GM12874 (cell line): ENCODE data around the gene NPAS3.

ENCODE experiments used
- CTCF ChIP-seq: IDR thresholded peaks from 2 replicates; pipeline ENCODE4 v1.5.1; 2011; ENCODE audit warnings: low read depth, mild to moderate bottlenecking, control low read depth, low read length, moderate library complexity; ENCODE audit not compliant: insufficient read depth

Gene NPAS3

GRCh38 chr14:33486332-33486890 lies 547.7 kb downstream of the NPAS3 start:
- TF ChIP-seq CTCF = no peak

GRCh38 chr14:33488582-33488981 lies 549.9 kb downstream of the NPAS3 start:
- TF ChIP-seq CTCF = no peak

GRCh38 chr14:33490555-33490954 lies 551.9 kb downstream of the NPAS3 start:
- no peak for TF ChIP-seq CTCF

GRCh38 chr14:33491112-33491511 lies 552.4 kb downstream of the NPAS3 start:
- no peak for TF ChIP-seq CTCF

- TF ChIP-seq CTCF = no peak
These were observed 553.8 kb downstream of the NPAS3 start for GRCh38 chr14:33492491-33492890.

GRCh38 chr14:33493266-33493665 lies 554.6 kb downstream of the NPAS3 start:
- no peak for TF ChIP-seq CTCF

- no peak for TF ChIP-seq CTCF
These were observed 555.3 kb downstream of the NPAS3 start for GRCh38 chr14:33493990-33494389.
